GM23248 (cell line): ENCODE results near the gene PARD3B.

ENCODE experiments used
- EZH2 ChIP-seq: fragments of 200-600 bp; sonication (generic); IDR thresholded peaks from 2 replicates; pipeline ENCODE4 v1.6.1; 2018; ENCODE audit warnings: antibody characterized with exemption, mild to moderate bottlenecking; ENCODE audit not compliant: insufficient read depth, poor library complexity, severe bottlenecking
- EZH2phosphoT487 ChIP-seq: fragments of 200-600 bp; sonication (generic); IDR thresholded peaks from 2 replicates; pipeline ENCODE4 v1.6.1; 2018; ENCODE audit warnings: antibody characterized with exemption, moderate library complexity, mild to moderate bottlenecking, low read depth; ENCODE audit not compliant: insufficient read depth

GRCh38 chr2:204834716-204835384 lies 289.6 kb downstream of the PARD3B start:
- TF ChIP-seq EZH2: no peak
- TF ChIP-seq EZH2phosphoT487: no peak
